Adrenal gland (tissue), 5 donors: ENCODE results near the gene LRBA.

Source experiments
- POLR2A ChIP-seq, 2 donors: fragments of 450-650 bp; IDR thresholded peaks; one replicate each; pipeline ENCODE4 v1.6.1; 2017; ENCODE audit warnings: antibody characterized with exemption in 2 of 2, mild to moderate bottlenecking in 2 of 2, moderate library complexity in 1 of 2
- TF ChIP-seq, protein P1 (sequence below), 6 experiments: fragments of 450-650 bp in 4 of 6; fragments of 200-600 bp in 2 of 6; sonication (generic) in 1 of 6; IDR thresholded peaks; 1 replicate in 5 of 6; 2 replicates in 1 of 6; pipeline versions ENCODE4 v1.5.1 to v1.8.0; 2016 to 2021; ENCODE audit warnings: antibody characterized with exemption in 6 of 6, mild to moderate bottlenecking in 2 of 6, moderate library complexity in 1 of 6
- donor health status: DM: no; HTN: no; CAD: no.

DNA sequence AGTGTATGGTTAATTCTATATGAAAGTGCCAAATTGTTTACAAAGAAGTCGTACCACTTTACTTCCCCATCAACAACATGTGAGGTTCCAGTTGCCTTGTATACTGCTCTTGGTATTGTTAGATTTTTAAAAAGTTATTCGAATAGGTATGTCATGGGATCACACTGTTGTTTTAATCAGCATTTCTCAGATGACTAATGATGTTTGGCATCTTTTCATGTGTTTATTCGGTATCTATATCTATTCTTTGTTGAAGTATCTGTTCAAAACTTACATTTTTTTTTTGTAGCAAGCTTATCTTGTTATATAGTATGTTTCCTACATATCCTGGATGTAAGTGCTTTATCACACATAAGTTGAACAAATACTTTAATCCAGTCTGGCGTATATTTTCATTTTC, 532.5 kb downstream of the LRBA start:
- TF ChIP-seq POLR2A (IDR thresholded peaks at IDR 0.05) = no peak
- TF ChIP-seq, protein P1, sequence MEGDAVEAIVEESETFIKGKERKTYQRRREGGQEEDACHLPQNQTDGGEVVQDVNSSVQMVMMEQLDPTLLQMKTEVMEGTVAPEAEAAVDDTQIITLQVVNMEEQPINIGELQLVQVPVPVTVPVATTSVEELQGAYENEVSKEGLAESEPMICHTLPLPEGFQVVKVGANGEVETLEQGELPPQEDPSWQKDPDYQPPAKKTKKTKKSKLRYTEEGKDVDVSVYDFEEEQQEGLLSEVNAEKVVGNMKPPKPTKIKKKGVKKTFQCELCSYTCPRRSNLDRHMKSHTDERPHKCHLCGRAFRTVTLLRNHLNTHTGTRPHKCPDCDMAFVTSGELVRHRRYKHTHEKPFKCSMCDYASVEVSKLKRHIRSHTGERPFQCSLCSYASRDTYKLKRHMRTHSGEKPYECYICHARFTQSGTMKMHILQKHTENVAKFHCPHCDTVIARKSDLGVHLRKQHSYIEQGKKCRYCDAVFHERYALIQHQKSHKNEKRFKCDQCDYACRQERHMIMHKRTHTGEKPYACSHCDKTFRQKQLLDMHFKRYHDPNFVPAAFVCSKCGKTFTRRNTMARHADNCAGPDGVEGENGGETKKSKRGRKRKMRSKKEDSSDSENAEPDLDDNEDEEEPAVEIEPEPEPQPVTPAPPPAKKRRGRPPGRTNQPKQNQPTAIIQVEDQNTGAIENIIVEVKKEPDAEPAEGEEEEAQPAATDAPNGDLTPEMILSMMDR (IDR thresholded peaks at IDR 0.05) = no peak
